BJ (cell line): ENCODE results near the gene TRRAP. TPM values are rescaled to one million over a fixed set of nuclear protein-coding genes. Genes with fewer than 3 reads are reported as not detected.

Experiments
- CTCF ChIA-PET: fragments of 350-600 bp; formaldehyde crosslinking; extraction: SDS; loops from one replicate; lab custom pipeline; 2021; ENCODE audit warnings: antibody characterized with exemption, inconsistent platforms; lab: Yijun Ruan, JAX
- POLR2A ChIA-PET: fragments of 300-600 bp; sonication (Branson Sonifier 250); formaldehyde crosslinking; extraction: SDS; loops from one replicate; lab custom pipeline; 2021; ENCODE audit warnings: antibody characterized with exemption; lab: Charles Lee
- DNase-seq: peaks from one replicate; pipeline ENCODE4 v3.0.0-alpha.2; 2011; ENCODE audit warnings: low read depth
- H3K27me3 ChIP-seq: 2 replicates; pipeline ENCODE4 v1.6.0; 2011; ENCODE audit warnings: low read length; ENCODE audit not compliant: control insufficient read depth, insufficient read depth
- H3K36me3 ChIP-seq: 2 replicates; pipeline ENCODE4 v1.5.1; 2011; ENCODE audit warnings: low read length; ENCODE audit not compliant: control insufficient read depth, insufficient read depth
- H3K4me3 ChIP-seq: 2 replicates; pipeline ENCODE4 v1.5.1; 2011; ENCODE audit warnings: low read depth, mild to moderate bottlenecking, control low read depth, low read length
- CTCF ChIP-seq: IDR thresholded peaks from 2 replicates; pipeline ENCODE4 v1.5.1; 2011; ENCODE audit warnings: low read depth, mild to moderate bottlenecking, control low read depth, inconsistent platforms, low read length, moderate library complexity; ENCODE audit not compliant: insufficient read depth
- polyA plus RNA-seq: library from polyadenylated mRNA; depleted of rRNA; stranded (reverse); fragments of >200 nt; gene quantifications from 2 replicates; pipeline ENCODE4 v1.2.3, GENCODE V29; 2011

TRRAP gene
- polyA plus RNA-seq, 1 experiment: 17.2 TPM

GRCh38 chr7:98949336-98950044 lies 71.2 kb downstream of the TRRAP start:
- no peak for DNase-seq
- CTCF ChIA-PET: interaction anchor here (0.6 kb wide), 1 partner anchor 1926 kb away, joined by 3 read pairs; the partner anchor contains the start of gene SRRT
- H3K4me3 ChIP-seq: no peak overlapping the region
- no peak for TF ChIP-seq CTCF
- POLR2A ChIA-PET: no interaction called here
- H3K36me3 ChIP-seq: peaks cover 39% of the 10 kb centered on the region
- H3K27me3 ChIP-seq: no peaks in the 10 kb centered on the region

GRCh38 chr7:98955992-98956391 lies 77.7 kb downstream of the TRRAP start:
- POLR2A ChIA-PET: no interaction called here
- Histone ChIP-seq H3K36me3 (peaks cover 48% of the 10 kb centered on the region), H3K4me3 (no peak overlapping the region), H3K27me3 (no peaks in the 10 kb centered on the region)
- DNase-seq: no peak
- CTCF ChIA-PET: no interaction called here
- no peak for TF ChIP-seq CTCF

GRCh38 chr7:98956469-98956868 lies 78.1 kb downstream of the TRRAP start:
- DNase-seq: no peak
- no peaks in the 10 kb centered on the region for H3K27me3 ChIP-seq
- ChIA-PET POLR2A (no interaction called here), CTCF (interaction anchor here (1.3 kb wide), 1 partner anchor 29 kb away, joined by 3 read pairs; no protein-coding TSS in a partner anchor)
- H3K36me3 ChIP-seq: peaks cover 50% of the 10 kb centered on the region
- TF ChIP-seq CTCF: no peak
- no peak overlapping the region for H3K4me3 ChIP-seq

- Histone ChIP-seq H3K27me3 (no peaks in the 10 kb centered on the region), H3K36me3 (peaks cover 47% of the 10 kb centered on the region), H3K4me3 (no peak overlapping the region)
- TF ChIP-seq CTCF: no peak
- CTCF ChIA-PET: interaction anchor here (1.1 to 1.3 kb wide), 2 partner anchors 30 to 62 kb away, joined by 3 read pairs; no protein-coding TSS in a partner anchor
- POLR2A ChIA-PET: no interaction called here
- no peak for DNase-seq
Measured at GRCh38 chr7:98956937-98957336, 78.6 kb downstream of the TRRAP start.

- POLR2A ChIA-PET: no interaction called here
- no peak for DNase-seq
- Histone ChIP-seq H3K4me3 (no peak overlapping the region), H3K36me3 (peaks cover 54% of the 10 kb centered on the region), H3K27me3 (no peaks in the 10 kb centered on the region)
- CTCF ChIA-PET: interaction anchor here (1.1 to 1.3 kb wide), 2 partner anchors 31 to 63 kb away, joined by 3 read pairs; no protein-coding TSS in a partner anchor
- TF ChIP-seq CTCF: no peak
Measured at GRCh38 chr7:98957766-98958165, 79.4 kb downstream of the TRRAP start.
